ENCODE data around the gene SCAF1. TPM values are rescaled to one million over a fixed set of nuclear protein-coding genes. Genes with fewer than 3 reads are reported as not detected.

Gene SCAF1
- total RNA-seq, 6 donors from 2014 or later, result 28.6 to 98.5 (median 71.0) TPM

DNA sequence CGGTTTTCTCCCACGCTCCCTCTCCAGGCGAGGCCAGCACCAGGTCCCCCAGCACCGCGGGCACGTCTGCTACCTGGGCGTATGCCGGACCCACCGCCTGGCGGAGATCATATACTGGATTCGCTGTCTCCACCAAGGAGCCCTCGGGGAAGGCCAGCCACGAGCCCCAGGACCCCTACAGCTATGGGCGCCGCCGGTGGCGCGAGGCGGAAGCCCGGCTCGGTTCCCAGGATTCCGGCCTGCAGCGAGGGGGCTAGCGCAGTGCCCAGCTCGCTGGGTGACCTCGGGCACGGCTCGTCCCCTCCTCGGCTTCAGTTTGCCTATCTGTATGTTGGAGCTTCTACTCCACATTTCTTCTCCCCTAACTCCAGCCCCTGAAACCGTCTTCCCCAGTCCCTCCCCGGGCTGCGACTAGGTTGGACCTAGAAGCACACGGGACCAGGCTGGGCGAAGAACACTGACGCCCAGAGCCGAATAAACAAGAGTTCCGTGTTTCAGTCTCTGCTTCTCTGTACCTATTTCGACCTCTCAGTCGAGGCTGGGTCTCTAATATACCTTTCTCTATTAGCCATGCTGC is 48.2 kb downstream of the SCAF1 start:
- Histone ChIP-seq H3K27ac (peak overlapping the region; percentile 3 to 80 (median 77)), H3K27me3 (peaks cover 0 to 12% (median 1%) of the 10 kb centered on the region in 4 donors), H3K4me3 (peak overlapping the region; percentile 42 to 55 (median 48)), H3K9me3 (no peaks in the 10 kb centered on the region), H3K36me3 (peaks cover 0 to 22% (median 17%) of the 10 kb centered on the region in 4 donors), H3K4me1 (peaks cover 32 to 52% (median 41%) of the 10 kb centered on the region in 4 donors)
- WGBS, 2 donors, result 14 to 21% methylated on average over 21 to 35 of the region's 39 CpGs
- TF ChIP-seq, protein P1, sequence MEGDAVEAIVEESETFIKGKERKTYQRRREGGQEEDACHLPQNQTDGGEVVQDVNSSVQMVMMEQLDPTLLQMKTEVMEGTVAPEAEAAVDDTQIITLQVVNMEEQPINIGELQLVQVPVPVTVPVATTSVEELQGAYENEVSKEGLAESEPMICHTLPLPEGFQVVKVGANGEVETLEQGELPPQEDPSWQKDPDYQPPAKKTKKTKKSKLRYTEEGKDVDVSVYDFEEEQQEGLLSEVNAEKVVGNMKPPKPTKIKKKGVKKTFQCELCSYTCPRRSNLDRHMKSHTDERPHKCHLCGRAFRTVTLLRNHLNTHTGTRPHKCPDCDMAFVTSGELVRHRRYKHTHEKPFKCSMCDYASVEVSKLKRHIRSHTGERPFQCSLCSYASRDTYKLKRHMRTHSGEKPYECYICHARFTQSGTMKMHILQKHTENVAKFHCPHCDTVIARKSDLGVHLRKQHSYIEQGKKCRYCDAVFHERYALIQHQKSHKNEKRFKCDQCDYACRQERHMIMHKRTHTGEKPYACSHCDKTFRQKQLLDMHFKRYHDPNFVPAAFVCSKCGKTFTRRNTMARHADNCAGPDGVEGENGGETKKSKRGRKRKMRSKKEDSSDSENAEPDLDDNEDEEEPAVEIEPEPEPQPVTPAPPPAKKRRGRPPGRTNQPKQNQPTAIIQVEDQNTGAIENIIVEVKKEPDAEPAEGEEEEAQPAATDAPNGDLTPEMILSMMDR (IDR thresholded peaks at IDR 0.05), result peak in 2 of 6 experiments; percentile 10 to 41
- TF ChIP-seq EP300 (IDR thresholded peaks at IDR 0.05), result no peak
- DNase-seq (no peak), ATAC-seq (ENCODE audit: low FRiP score in 2 of 2) (peak in 1 of 2 donors; percentile 3)

DNA sequence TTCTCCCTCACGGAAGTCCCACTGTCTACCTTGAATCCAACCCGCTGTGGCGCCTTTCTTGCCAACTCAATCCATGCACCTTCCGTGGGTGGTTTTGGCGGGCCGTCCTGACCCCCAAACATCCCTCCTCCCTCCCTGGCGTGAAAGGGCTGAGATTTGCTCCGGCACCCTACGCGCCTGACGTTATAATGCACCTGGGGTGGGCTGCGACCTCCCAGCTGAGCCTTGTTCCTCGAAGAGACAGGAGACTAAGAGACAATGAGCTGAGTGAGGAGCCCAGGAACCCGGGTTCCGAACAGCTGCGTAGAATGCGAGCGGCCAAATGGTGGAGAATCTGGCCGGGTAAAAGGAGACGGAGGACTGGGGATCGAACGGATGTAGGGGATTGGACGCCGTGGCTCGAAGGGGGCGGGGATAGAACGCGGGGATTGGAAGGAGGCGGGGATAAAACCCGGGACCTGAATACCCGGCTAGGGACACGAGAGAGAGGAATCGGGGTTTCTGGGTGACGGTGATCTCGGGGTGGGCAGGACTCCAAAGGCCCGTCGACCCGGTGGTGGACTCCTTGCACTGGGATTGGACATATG is 48.7 kb downstream of the SCAF1 start, which contains the start of gene CPT1C:
Gene CPT1C (plus strand): TSS at position 461 of the 587 bp plus-strand sequence. CDS start 1,137 bp downstream, outside the sequence.
- 4 to 5% methylated on average over 36 to 38 of the region's 38 CpGs for WGBS, 2 donors
- H3K4me3 ChIP-seq, result peak within 1 kb of the TSS; percentile 42 to 55 (median 48)
- peak within 1 kb of the TSS; percentile 3 to 80 (median 77) for H3K27ac ChIP-seq
- peaks cover 26 to 46% (median 38%) of the 10 kb centered on the region in 4 donors for H3K4me1 ChIP-seq
- ATAC-seq (ENCODE audit: low FRiP score in 2 of 2), result peak; percentile 56 to 88
- no peak for TF ChIP-seq EP300 (IDR thresholded peaks at IDR 0.05)
- peak in 2 of 4 donors; percentile 34 to 41 for TF ChIP-seq POLR2A (IDR thresholded peaks at IDR 0.05)
- peak in 1 of 2 donors; percentile 64 for TF ChIP-seq POLR2AphosphoS5 (IDR thresholded peaks at IDR 0.05)
- TF ChIP-seq, protein P1 (IDR thresholded peaks at IDR 0.05), result no peak
- peaks cover 0 to 12% (median 1%) of the 10 kb centered on the region in 4 donors for H3K27me3 ChIP-seq
- DNase-seq, result peak in 1 of 2 donors; percentile 65
- no peaks in the 10 kb centered on the region for H3K9me3 ChIP-seq
- peaks cover 0 to 17% (median 12%) of the 10 kb centered on the region in 4 donors for H3K36me3 ChIP-seq

DNA sequence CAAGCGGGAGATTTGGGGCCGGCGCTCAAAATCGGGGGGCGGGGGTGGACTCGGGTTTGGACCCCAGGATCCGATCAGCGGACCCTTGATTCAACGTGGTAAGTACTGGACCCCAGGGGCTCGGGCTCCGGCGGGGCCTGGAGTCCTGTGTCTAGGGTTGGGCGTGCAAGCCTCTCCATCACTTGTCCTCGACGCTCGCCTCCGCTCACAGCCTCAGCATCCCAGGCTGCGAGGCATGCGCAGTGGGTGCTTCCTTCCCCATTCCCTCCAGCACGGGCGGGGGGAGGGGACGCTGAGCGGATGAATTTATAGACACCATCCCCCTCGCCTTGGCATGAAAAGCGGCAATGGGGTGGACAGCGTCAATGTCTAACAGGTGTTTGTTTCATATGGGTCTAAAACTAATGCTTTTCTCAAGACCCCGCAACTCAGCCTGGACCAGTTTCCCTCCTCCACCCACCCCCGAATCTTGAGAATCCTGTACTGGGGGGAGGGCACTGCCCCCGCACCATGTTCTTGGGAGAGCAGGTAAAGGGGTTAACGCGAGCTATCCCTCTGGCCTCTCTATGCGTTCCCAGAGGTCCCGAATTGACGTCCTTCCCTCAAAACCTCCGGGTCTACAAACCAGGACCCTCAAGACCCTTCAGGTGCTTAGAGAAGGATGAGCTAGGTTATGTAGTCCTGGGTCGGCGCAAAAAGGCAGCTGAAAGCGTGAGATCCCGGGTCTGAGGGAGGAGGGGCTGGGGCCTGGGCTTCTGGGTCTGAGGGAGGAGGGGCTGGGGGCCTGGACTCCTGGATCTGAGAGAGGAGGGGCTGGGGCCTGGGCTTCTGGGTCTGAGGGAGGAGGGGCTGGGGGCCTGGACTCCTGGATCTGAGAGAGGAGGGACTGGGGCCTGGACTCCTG is 49.5 kb downstream of the SCAF1 start:
- Histone ChIP-seq H3K36me3 (peaks cover 0 to 10% (median 4%) of the 10 kb centered on the region in 4 donors), H3K27me3 (peaks cover 0 to 12% (median 1%) of the 10 kb centered on the region in 4 donors), H3K9me3 (no peaks in the 10 kb centered on the region), H3K4me3 (peak overlapping the region; percentile 5 to 55 (median 48)), H3K4me1 (peaks cover 23 to 42% (median 33%) of the 10 kb centered on the region in 4 donors), H3K27ac (peak overlapping the region in 2 of 4 donors; percentile 78 to 80)
- peak in 1 of 2 donors; percentile 82 for DNase-seq
- 18 to 23% methylated on average over 24 to 28 of the region's 39 CpGs for WGBS, 2 donors
- TF ChIP-seq EP300 (IDR thresholded peaks at IDR 0.05) (no peak), POLR2A (IDR thresholded peaks at IDR 0.05) (no peak), POLR2AphosphoS5 (IDR thresholded peaks at IDR 0.05) (no peak)
- TF ChIP-seq, protein P1 (IDR thresholded peaks at IDR 0.05), result no peak
- ATAC-seq (ENCODE audit: low FRiP score in 2 of 2), result peak in 1 of 2 donors; percentile 64

DNA sequence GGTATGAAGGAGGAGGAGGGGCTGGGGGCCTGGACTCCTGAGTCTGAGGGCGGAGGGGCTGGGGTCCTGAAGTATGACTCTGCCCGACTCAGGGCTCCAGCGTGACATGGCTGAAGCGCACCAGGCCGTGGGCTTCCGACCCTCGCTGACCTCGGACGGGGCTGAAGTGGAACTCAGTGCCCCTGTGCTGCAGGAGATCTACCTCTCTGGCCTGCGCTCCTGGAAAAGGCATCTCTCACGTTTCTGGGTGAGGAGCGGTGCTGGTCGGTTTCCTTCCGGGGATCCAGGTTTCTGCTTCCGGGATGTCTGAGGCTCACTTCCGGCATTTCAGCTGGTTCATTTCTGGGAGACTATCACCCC is 50.1 kb downstream of the SCAF1 start:
- H3K4me3 ChIP-seq, result no peak overlapping the region
- H3K4me1 ChIP-seq, result peaks cover 21 to 39% (median 31%) of the 10 kb centered on the region in 4 donors
- no peak overlapping the region for H3K27ac ChIP-seq
- DNase-seq, result no peak
- peaks cover 0 to 6% (median under 1%) of the 10 kb centered on the region in 4 donors for H3K36me3 ChIP-seq
- no peaks in the 10 kb centered on the region for H3K9me3 ChIP-seq
- peaks cover 0 to 12% (median 1%) of the 10 kb centered on the region in 4 donors for H3K27me3 ChIP-seq
- no peak for TF ChIP-seq EP300 (IDR thresholded peaks at IDR 0.05)
- TF ChIP-seq, protein P1 (IDR thresholded peaks at IDR 0.05), result no peak
- TF ChIP-seq POLR2A (IDR thresholded peaks at IDR 0.05), result no peak
- TF ChIP-seq POLR2AphosphoS5 (IDR thresholded peaks at IDR 0.05), result no peak
- no peak for ATAC-seq (ENCODE audit: low FRiP score in 2 of 2)
- WGBS, 2 donors, result 73 to 76% methylated on average over 6 to 16 of the region's 16 CpGs

All from upper lobe of left lung (tissue), 6 donors.